GM19023 (cell line): ENCODE measurements around the gene PAQR7.
"Not testable (repeated sequence)": the region's sequence is repeated elsewhere in the genome, so short reads cannot be mapped to it uniquely, and the experiment has no call there.

Source experiments
- ATAC-seq: cut with Tn5 transposase; IDR thresholded peaks from one replicate; pipeline ENCODE4 v1.9.1; 2021; ENCODE audit warnings: mild to moderate bottlenecking, moderate library complexity; ENCODE audit not compliant: unreplicated experiment

The PAQR7 gene

GRCh38 chr1:25854554-25854953 is 21.0 kb downstream of the PAQR7 start:
- ATAC-seq = no peak

- no peak for ATAC-seq
Measured at GRCh38 chr1:25848531-25848930, 27.0 kb downstream of the PAQR7 start.

- no peak for ATAC-seq
Measured at GRCh38 chr1:25847929-25848328, 27.6 kb downstream of the PAQR7 start.

- ATAC-seq = no peak
Measured at GRCh38 chr1:25845664-25846063, 29.8 kb downstream of the PAQR7 start.

GRCh38 chr1:25844536-25845337 is 30.8 kb downstream of the PAQR7 start:
- ATAC-seq = no peak

GRCh38 chr1:25843483-25843882 is 32.0 kb downstream of the PAQR7 start:
- no peak for ATAC-seq

GRCh38 chr1:25839808-25840207 is 35.7 kb downstream of the PAQR7 start:
- not testable (repeated sequence) for ATAC-seq

GRCh38 chr1:25837262-25837875 is 38.1 kb downstream of the PAQR7 start:
- ATAC-seq = no peak

- ATAC-seq = no peak
Measured at GRCh38 chr1:25836695-25837094, 38.8 kb downstream of the PAQR7 start.

GRCh38 chr1:25834894-25835293 is 40.6 kb downstream of the PAQR7 start:
- ATAC-seq = no peak

GRCh38 chr1:25833158-25833557 is 42.4 kb downstream of the PAQR7 start:
- no peak for ATAC-seq

GRCh38 chr1:25832336-25833037 is 43.0 kb downstream of the PAQR7 start:
- ATAC-seq = no peak

- ATAC-seq = no peak
Measured at GRCh38 chr1:25831569-25832196, 43.8 kb downstream of the PAQR7 start.

- no peak for ATAC-seq
Measured at GRCh38 chr1:25829046-25829445, 46.5 kb downstream of the PAQR7 start.

- no peak for ATAC-seq
Measured at GRCh38 chr1:25828491-25828890, 47.0 kb downstream of the PAQR7 start.

- no peak for ATAC-seq
Measured at GRCh38 chr1:25826571-25826970, 48.9 kb downstream of the PAQR7 start.

- ATAC-seq = no peak
Measured at GRCh38 chr1:25825605-25826004, 49.9 kb downstream of the PAQR7 start.

GRCh38 chr1:25821630-25822091 is 53.8 kb downstream of the PAQR7 start:
- no peak for ATAC-seq

GRCh38 chr1:25821112-25821476 is 54.4 kb downstream of the PAQR7 start:
- ATAC-seq = no peak

GRCh38 chr1:25820247-25821111 is 55.0 kb downstream of the PAQR7 start:
- peak; percentile 51 for ATAC-seq
